Activated CD8-positive, alpha-beta memory T cell treated with anti-CD3 and anti-CD28 coated beads for 36 hours (primary cell): ENCODE results near the gene OCA2. TPM values are rescaled to one million over a fixed set of nuclear protein-coding genes. Genes with fewer than 3 reads are reported as not detected.
"Not testable (repeated sequence)": the region's sequence is repeated elsewhere in the genome, so short reads cannot be mapped to it uniquely, and the experiment has no call there.

Source experiments
- CTCF ChIA-PET: fragments of 350-600 bp; sonication (Branson Sonifier 250); formaldehyde crosslinking; loops from one replicate; lab custom pipeline; 2021; ENCODE audit warnings: antibody characterized with exemption; lab: Charles Lee
- POLR2A ChIA-PET: fragments of 350-600 bp; sonication (Branson Sonifier 250); formaldehyde crosslinking; loops from one replicate; lab custom pipeline; 2021; ENCODE audit warnings: antibody characterized with exemption; lab: Charles Lee
- total RNA-seq, 2 experiments: library from RNA; stranded (reverse); gene quantifications; one replicate each; pipeline ENCODE4 v1.2.3, GENCODE V29; 2021

Gene OCA2
- total RNA-seq, 2 experiments from 2014 or later: not detected

DNA sequence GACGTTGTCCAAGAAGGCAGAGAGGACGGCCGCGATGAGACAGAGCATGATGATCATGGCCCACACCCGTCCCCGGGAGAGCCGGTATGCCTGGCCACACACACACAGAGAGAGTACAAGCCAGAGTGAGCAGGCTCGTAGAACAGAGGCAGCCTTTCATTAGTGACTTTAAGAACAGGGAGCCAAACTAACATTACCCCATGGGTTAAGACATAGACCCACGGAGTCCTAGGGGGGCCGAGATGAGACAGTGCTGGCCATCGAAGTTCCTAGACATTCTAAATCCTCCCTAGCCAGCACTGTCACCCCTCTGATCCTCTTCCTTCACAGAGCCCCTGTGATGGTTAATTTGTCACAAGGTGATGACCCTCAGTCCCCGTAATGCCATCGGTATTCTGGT, 114.0 kb downstream of the OCA2 start:
- POLR2A ChIA-PET: no interaction called here
- CTCF ChIA-PET: no interaction called here

DNA sequence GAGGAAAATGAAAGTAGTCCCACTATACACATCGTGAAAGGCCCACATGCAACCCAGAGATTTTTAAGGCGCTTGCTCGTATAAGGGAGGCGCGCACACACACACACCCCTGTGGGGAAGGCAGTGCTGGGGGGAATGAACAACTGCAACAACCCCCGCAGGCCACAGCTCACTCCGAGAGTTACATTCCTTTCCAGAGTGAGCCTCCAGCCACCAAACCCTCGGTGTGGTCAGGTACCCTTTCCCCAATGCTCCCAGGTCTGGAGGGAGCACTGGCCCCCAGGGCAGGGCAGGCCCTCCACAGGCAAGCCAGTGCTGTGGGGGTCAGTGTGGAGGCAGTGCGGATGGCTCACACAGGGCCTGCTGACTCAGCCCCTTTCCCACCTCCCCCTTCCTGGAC, 115.6 kb downstream of the OCA2 start:
- CTCF ChIA-PET: no interaction called here
- POLR2A ChIA-PET: no interaction called here

DNA sequence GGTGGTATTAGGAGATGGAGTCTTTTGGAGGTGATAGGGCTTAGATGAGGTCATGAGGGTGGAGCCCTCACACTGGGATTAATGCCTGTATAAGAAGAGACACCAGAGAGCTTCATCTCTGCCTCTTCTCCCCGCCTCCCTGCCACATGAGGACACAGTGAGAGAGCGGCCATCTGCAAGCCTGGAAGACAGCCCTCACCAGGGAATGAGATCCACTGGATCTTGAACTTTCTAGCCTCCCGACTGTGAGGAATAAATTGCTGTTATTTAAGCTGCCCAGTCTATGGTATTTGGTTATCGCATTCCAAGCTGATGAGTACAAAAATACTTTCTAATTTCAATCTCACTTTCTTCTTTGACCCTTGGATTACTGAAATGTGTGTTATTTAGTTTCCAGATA, 121.4 kb downstream of the OCA2 start:
- CTCF ChIA-PET: no interaction called here
- POLR2A ChIA-PET: no interaction called here

DNA sequence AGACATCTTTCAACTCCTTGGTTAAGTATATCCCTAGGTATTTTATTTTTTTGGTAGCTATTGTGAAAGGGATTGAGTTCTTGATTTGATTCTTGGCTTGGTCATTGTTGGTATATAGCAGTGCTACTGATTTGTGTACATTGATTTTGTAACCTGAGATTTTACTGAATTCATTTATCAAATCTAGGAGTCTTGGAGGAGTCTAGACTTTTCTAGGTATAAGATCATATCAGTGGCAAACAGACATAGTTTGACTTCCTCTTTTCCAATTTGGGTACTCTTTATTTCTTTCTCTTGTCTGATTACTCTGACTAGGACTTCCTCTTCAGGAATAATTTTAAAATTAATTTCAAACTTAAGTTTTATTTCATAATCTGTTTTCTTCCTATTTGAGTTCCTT, 125.2 kb downstream of the OCA2 start:
- POLR2A ChIA-PET: no interaction called here

DNA sequence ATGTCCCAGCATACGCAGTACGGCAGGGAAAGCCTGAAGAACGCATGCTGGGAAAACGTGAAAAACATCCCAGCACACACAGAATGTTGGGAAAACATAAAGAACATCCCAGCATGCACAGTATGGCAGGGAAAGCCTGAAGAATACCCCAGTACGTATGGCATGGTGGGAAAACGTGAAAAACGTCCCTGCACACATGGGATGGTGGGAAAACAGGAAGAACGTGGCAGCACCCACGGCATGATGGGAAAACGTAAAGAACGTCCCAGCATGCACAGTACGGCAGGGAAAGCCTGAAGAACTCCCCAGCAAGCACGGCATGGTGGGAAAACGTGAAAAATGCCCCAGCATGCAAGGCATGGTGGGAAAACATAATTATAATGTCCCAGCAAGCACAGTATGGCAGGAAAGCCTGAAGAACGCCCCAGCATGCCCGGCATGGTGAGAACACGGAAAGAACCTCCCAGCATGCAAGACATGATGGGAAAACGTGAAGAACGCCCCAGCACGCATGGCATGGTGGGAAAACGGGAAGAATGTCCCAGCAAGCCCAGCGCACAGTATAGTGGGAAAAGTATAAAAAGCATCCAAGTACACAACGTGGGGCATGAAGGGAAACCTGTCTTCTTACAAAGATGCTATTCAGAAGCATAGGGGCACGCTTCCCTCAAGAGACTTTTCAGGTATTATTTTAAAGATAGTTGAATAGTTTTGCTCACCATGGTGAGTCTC, 128.3 kb downstream of the OCA2 start:
- CTCF ChIA-PET: no interaction called here

More for the DNA sequence above, 125.2 kb downstream of the OCA2 start:
- CTCF ChIA-PET: no interaction called here

DNA sequence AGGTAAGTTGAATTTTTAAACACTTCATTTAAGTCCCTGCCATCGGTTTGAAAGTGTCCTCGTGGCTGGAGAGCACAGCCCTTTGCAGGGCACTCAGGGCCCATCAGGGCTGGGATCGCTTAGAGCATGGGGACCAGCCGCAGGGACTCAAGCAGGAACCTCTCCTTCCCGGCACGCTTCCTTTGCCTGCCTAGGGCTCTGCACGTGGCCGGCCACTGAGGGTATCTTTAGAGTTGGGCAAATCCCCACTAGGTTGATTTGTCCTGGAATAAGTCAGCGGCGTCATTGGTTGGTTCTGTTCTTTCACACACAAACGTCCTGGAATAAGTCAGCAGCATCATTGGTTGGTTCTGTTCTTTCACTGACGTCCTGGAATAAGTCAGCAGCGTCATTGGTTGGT, 131.6 kb downstream of the OCA2 start:
- CTCF ChIA-PET: no interaction called here
- POLR2A ChIA-PET: no interaction called here

More for the DNA sequence above, 128.3 kb downstream of the OCA2 start:
- POLR2A ChIA-PET: no interaction called here

DNA sequence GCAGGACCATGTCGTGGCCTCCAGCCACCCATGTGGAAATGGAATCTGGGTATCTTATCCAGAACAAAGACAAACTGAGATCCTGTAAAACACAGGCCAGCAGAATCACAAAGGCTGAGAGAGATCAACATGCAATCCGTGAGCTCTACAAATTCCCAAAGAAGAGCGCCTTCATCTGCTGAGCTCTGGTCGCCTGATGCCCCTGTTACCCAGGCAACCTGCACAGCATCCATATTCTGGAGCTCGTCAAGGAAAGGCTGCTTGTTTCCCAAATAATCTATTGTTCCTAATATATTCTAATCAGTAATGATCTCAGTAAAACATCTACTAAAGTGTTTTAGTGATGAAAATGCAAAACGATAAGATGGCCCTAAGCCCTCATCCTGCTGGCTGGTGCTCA, 133.6 kb downstream of the OCA2 start:
- POLR2A ChIA-PET: no interaction called here
- CTCF ChIA-PET: no interaction called here

DNA sequence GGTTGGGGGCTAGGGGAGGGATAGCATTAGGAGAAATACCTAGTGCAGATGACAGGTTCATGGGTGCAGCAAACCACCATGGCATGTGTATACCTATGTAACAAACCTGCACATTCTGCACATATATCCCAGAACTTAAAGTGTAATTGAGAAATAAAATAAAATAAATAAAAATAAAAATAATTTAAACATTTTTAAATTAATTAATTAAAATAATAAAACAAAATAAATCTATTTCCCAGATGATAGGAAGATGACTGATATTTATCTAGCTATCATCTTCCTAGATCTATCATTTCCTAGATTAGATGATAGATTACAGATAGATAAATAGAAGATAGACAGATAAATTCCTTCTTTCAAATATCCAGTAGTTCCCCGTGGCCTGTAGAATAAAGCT, 137.3 kb downstream of the OCA2 start:
- CTCF ChIA-PET: no interaction called here
- POLR2A ChIA-PET: no interaction called here

DNA sequence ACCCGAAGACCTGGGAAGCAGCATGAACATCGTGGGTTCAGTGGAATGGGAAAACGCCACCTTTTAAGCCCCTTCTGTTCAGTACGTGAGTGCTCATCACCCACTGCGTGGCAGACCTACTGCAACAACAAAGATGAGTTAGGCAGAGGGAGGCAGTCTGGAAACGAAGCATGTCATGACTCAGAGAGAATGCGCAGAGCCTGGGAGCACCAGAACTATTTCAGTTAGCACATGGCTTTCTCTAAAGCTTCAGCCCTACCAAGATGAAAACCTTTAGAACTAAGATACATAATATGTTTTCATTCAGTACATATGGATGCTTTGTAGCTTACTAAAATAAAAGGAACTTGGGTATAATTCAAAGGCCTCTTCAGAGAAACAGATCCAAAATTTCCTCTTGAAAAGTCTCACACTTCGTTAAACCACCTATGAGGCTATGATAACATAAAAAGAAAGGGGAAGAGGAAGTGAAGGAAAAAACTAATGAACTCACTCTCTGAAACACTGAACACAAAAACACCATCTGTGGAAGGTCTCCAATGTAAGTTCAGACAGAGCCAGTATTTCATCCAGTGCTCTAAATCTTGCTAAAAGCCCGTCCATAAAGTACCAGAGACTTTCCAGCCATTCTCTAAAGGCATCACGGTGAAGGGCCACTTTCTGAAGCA, 140.1 kb downstream of the OCA2 start:
- POLR2A ChIA-PET: no interaction called here
- CTCF ChIA-PET: no interaction called here

DNA sequence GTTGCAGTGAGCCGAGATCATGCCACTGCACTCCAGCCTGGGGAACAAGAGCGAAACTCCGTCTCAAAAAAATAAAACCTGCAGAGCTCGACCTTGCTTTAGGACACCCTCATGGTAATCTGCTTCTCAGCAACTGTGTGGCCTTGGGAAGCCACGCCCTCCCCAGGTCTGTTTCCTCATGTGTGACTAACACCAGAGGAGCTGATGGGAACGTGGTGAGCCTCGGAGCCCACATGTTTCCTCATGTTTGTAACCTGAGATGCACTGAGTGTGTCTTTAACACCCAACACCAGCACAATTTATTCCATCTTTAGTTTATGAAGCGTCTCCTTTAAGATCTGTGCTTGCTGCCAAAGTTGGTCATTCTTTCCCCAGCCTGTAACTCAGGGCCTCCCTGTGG, 142.8 kb downstream of the OCA2 start:
- ChIA-PET CTCF (no interaction called here), POLR2A (no interaction called here)

DNA sequence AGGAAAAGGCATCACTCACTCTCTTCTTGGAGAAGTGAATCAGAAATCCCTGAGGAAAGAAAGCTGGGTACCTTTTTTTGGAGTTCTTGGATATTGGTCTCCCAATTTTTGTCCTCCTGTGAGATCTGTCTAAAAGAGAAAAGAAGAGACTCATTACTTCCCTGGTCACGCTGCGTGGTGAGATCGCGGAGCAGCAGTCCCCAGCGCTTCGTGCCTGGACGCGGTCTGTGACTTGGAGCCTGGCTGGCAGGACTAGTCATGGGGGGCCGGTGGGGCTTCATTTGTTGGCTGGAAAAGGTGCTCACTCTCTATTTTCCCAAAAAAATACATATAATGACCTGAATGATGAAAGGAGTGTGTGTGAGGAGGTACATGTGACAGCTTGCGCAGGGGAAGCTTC, 144.0 kb downstream of the OCA2 start:
- ChIA-PET POLR2A (no interaction called here), CTCF (no interaction called here)

DNA sequence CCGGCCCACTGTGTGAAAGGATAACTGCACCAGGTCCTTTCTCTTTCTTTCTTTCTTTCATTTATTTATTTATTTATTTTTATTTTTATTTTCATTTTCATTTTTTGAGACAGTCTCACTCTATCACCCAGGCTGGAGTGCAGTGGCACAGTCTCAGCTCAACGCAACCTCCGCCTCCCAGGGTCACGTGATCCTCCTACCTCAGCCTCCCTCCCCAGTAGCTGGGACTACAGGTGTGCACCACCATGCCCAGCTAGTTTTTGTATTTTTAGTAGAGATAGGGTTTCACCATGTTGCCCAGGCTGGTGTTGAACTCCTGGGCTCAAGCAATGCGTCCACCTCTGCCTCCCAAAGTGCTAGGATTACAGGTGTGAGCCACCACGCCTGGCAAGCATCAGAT, 146.5 kb downstream of the OCA2 start:
- POLR2A ChIA-PET, CTCF ChIA-PET: not testable (repeated sequence)

DNA sequence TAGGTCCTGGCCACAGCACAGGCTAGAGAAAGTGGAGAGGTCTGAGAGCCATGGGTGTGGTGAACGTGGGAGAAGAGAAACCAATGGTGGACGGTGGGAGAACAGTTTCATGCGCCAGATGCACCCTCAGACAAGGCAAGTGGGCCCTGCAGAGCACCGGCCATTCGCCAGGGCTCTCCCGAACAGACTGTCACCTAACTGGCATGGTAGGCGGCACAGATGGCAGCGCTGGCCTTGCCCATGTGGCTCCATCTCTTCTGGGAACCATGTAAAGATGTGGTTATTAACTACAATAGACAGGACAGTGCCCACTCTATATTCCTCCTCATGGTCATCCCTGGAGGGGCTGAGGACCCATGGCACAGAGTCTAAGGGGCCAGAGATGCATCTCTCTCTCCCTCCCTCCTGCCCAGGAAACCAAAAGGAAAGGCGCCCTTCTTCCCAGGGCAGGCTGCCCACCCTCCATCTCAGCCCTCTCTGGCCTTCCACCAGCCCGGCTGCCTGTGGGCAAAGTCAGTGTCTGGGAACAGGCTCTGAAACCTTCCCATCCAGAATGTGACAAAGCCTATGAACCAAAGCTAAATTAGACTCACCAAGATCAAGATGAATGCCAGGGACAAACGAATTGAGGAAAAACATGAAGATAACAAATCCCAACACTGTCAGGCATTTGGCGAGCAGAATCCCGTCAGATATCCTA, 147.8 kb downstream of the OCA2 start:
- POLR2A ChIA-PET: no interaction called here
- CTCF ChIA-PET: no interaction called here

DNA sequence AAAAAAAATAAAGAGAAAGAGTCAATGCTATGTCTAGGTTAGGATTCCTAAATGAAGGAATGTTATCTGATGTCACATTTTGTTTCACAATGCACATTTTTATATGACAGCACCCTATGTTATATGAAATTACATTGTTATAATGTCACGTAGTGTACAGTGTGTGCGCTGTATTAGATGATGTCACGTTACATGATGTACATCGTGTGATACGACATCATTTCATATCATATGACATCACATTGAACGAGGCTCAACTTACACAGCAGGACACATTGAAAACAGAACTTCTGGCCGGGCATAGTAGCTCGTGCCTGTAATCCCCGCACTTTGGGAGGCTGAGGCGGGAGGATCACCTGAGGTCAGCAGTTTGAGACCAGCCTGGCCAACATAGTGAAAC, 150.0 kb downstream of the OCA2 start:
- CTCF ChIA-PET: no interaction called here
- POLR2A ChIA-PET: no interaction called here

DNA sequence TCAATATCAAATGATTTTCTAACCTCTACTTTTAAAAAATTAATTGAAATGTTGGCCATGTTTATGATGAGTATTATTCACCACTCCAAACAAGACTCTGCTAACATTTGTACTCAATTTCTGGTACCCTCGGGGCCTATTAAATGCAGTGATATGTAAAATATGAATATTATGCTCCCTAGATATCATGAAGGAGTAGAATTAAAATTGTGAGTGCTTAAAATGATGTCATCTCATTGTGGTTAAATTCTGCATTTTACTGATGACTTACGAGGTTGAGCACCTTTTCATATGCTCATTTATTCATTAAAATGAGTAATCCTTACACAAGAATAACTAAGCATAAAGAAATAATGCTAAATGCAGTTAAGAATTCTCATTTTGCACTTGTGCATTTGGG, 159.9 kb downstream of the OCA2 start:
- CTCF ChIA-PET: no interaction called here
- POLR2A ChIA-PET: no interaction called here

DNA sequence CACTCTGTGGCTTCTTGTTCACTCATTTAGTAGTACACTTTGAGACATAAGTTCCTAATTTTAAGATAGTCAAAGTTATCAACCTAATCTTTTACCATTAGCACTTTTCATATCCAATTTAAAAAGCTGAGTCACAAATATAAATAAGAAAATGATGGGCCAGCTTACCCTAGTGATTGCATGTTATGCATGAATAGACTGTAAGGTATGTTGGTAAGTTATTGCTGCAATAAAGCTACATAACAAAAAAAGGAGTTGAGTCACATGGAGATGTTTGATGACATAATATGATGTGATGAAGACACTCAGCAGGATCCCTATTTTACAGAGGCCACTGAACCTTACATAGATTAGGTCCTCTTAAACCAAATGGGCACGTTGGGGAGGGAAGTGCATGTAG, 161.3 kb downstream of the OCA2 start:
- POLR2A ChIA-PET: no interaction called here
- CTCF ChIA-PET: no interaction called here

DNA sequence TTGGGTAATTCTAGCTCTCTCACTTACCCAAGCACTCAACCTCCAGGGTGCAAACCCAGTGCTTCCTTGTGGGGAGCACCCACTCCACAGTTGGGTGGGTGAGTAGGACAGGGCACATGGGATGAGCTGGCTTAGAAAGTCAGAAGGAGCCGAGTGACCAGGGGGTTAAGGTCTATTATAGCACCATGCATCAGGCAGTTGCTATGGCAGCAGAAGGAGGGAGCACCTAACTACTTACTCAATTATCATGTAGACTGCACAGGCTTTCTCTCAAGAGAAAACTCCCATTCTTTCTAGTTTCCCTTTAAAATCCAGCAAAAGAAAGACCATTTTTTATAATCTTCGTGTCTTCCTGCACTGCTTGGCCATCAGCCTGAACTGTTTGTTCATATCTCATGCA, 163.0 kb downstream of the OCA2 start:
- ChIA-PET CTCF (no interaction called here), POLR2A (no interaction called here)

DNA sequence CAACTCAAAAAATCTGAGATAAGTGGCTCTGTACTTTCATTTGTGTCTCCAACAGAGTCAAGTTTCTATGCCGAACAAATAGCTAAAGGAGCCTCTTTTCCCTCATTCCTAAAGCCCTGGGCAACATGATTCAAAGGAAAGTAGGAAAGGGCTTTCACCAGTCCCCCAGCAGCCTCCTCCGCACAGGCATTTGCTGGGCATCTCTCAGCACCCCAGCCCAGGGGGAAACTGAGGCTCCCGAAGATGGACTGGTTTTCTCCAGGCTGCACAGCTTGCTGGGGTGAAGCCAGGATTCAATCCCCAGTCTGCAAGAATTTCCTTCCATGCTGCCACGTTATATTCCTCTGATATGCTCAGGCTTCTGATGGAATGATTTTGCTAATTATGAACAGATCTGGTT, 163.8 kb downstream of the OCA2 start:
- ChIA-PET POLR2A (no interaction called here), CTCF (no interaction called here)

DNA sequence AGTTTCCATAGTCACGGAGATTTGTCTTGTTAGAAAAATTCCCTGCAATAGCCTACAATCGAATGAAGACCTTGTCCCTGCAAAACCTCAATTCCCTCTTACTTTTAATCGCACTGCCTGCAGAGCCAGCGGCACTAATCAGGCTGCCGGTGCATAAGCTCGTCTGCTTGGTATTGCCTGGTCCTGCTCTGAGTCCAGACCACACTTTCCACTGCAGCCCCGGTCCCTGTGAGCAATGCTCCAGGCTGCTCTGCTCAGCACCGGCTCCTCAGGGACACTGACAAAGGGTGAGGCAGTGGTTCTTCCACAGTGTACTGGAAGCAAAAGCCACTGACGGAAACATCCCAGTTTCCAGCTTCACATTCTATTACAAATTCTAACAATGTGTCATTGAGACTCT, 164.3 kb downstream of the OCA2 start:
- ChIA-PET CTCF (no interaction called here), POLR2A (no interaction called here)

DNA sequence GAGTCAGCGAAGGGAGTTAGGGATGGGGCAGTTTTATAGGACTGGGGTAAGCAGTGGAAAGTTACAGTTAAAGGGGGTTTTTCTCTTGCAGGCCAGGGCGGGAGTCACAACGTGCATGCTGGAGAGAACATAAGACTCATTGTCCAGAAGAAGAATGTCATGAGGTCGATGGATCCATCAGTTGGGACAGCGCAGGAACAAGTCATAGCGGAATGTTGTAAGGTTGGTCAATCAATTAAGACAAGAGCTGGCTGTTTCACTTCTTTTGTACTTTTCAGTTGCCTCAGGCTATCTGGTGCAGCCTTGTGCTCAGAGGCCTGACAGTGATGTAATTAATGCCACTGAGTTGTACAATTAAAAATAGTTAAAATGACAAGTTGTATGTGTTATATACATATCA, 165.6 kb downstream of the OCA2 start:
- CTCF ChIA-PET: no interaction called here
- POLR2A ChIA-PET: no interaction called here

DNA sequence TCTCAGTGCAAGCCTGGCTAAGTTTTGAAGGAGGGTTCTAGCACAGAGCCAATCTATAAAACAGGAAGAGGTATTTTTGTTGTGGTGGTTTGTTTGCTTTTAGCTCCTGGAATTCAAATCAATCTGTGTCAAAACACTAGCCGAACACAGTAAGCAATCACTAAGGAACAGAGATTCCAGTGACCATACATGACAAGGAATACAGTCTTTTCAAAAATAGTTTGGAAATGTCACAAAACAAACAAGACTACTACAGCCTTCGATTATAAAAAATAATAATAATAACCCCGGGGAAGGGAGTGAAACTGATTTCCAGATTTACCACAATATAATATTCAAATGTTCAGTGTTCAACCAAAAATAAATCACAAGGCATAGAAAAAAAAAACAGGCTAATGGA, 166.5 kb downstream of the OCA2 start:
- ChIA-PET POLR2A (no interaction called here), CTCF (interaction anchor here (0.6 kb wide), 1 partner anchor 1131 kb away, joined by 3 read pairs; no protein-coding TSS in a partner anchor)
